Activated CD4-positive, alpha-beta T cell treated with anti-CD3 and anti-CD28 coated beads for 1 hour (primary cell): Measurements from ENCODE around the gene ST6GAL1.
"Not testable (repeated sequence)": the region's sequence is repeated elsewhere in the genome, so short reads cannot be mapped to it uniquely, and the experiment has no call there.

ENCODE experiments used
- DNase-seq: peaks from one replicate; pipeline ENCODE4 v3.0.0-alpha.2; 2020

The ST6GAL1 gene

GRCh38 chr3:186997473-186997939 is 67.2 kb downstream of the ST6GAL1 start:
- no peak for DNase-seq

DNA sequence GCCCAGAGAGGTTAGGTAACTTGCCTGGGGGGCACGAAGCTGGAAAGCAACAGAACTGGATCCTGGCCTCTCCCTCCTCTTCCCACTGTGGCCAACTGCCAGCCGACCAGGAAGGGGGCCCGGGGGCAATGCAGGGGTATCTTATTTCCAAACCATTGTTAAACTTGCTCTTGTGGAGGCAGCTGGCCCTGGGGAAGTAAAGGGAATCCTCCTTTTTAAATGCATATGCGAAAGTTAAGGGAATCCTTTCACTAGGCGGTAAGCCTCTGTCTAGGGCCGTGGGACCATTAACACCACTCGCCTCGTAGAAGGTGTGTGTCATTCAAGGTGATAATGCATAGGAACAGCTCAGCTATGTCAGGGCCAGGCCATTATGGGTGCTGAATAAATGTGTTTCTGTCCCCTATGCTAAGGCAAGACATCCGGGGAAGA is 68.6 kb downstream of the ST6GAL1 start:
- no peak for DNase-seq

- no peak for DNase-seq
Observed at GRCh38 chr3:187000711-187001151, 70.4 kb downstream of the ST6GAL1 start.

- no peak for DNase-seq
Observed at GRCh38 chr3:187002915-187003314, 72.6 kb downstream of the ST6GAL1 start.

GRCh38 chr3:187005827-187006481 is 75.6 kb downstream of the ST6GAL1 start:
- DNase-seq = no peak

GRCh38 chr3:187006864-187007630 is 76.7 kb downstream of the ST6GAL1 start:
- DNase-seq = no peak

DNA sequence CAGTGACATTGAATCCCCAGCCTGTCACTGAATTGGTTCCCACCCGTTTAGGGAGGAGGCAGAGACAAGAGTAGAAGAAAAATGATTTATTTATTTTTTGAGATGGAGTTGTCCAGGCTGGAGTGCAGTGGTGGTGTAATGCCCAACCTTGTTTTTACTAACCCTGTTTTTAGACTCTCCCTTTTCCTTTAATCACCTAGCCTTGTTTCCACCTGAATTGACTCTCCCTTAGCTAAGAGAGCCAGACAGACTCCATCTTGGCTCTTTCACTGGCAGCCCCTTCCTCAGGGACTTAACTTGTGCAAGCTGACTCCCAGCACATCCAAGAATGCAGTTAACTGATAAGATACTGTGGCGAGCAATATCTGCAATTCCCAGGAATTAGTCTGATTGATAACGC is 80.1 kb downstream of the ST6GAL1 start:
- not testable (repeated sequence) for DNase-seq

DNA sequence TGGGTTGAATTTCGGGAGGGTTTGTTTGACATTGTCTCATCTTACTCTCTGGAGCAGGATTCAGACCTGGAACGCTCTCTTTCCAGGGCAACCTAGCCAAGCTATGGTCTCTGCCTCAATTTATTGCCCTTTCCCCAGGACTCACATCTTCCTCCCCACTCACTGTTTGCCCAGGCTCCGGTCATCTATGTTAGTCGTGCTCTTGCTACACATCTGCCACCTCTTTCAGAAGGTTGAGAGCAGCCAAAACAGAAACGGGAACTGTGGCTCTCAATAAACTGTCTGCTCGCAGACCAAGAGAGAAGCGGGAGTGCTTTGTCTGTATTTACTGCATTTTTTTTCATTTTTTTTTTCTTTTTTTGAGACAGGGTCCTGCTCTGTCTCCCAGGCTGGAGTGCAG is 81.6 kb downstream of the ST6GAL1 start:
- no peak for DNase-seq

DNA sequence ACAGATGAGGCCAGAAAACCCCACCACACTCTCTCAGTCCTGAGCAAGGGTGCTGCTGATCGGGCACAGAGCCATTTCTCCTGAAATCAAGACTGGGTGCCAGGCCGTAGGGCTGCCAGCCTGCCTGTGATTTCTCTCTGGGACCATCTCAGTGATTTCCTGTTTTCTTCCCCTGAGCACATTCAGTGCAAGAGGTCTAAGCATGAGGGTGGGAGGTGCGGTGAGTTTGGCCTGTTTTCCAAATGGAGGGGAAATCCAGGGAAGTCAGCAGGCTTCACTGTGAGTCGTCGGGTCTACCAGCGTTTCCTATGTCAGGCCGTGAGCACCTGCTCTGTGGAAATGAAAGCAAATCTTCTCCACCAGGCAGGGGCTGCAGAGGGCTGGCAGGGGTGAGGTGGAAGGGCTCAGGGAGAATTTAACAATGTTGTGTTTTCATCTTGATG is 82.3 kb downstream of the ST6GAL1 start:
- DNase-seq = peak; percentile 30

DNA sequence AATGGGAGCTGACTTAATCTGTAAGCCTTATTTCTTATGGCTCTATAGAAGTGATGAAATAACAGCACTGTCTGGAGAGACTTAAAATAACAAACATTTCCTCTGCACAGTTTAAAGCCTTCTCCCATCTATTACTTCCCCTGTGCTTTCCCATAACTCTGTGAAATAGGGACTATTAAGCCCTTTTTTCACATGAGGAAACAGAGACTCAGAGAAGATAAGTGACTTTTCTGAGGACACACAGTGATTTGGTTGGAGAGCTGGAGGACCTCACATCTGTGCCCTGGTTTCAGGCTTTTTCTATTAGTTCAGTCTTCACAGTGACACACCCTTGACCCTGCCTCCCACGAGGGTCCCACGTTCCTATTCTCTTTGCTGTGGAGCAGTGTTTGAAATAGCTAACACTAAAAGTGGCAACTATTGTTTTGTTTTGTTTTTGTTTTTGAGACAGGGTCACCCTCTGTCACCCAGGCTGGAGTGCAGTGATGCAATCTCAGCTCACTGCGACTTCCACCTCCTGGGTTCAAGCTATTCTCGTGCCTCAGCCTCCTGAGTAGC is 82.9 kb downstream of the ST6GAL1 start:
- DNase-seq = no peak

DNA sequence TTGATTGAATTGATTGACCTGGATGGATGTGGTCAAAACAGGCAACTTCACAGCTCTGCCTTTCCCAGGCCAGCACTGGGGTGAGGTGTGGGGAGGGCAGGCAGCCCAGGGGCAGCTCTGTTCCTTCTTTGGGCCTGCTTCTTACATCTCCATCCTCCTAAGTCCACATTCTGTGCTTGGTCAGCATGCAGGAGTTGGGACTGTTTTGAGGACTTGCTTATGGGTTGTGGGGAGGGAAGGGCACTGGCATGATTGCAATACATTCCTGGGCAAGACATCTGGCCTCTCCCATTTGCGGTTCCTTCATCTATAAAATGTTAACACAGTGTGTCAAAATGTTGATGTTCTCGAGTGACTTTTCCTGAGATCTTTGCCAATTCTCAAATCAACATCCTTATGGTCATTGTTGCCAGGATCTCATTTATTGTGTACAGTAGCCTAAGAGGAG is 84.1 kb downstream of the ST6GAL1 start:
- no peak for DNase-seq

GRCh38 chr3:187015903-187016638 is 85.7 kb downstream of the ST6GAL1 start:
- DNase-seq = no peak

GRCh38 chr3:187016639-187017345 is 86.5 kb downstream of the ST6GAL1 start:
- DNase-seq = no peak

DNA sequence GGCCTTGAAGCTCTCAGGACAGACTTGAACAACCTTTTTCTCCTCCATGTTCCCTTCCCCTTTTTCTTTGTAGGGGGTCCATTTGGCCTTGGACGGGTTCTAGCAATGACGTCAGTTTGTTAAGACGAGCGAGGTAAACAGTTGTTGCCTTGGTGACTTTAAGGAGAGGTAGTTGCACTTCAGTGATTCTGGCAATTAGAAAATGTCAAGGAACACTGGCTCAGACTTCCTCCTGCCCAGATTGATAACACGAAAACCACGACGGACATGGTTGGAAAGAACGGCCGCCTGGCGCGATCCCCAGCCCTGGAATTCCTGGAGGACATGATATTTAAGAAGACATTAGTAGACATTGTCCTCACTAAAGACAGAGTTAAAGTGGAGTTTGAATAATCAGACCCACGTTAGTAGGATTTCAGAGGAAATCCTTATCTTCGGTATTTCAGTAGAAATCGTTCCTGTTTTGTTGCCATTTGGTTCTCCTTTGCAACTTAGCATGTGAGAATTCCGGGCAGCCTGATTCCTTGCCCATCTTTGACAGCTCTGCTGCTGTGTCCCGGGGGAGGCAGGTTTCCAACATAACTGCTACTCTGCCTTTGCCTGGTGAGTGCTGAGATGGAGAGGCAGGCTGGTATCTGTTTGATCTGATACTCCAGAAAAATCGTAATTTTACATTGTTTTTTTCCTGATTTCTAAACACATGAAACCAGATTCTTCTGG is 87.3 kb downstream of the ST6GAL1 start:
- DNase-seq = no peak

DNA sequence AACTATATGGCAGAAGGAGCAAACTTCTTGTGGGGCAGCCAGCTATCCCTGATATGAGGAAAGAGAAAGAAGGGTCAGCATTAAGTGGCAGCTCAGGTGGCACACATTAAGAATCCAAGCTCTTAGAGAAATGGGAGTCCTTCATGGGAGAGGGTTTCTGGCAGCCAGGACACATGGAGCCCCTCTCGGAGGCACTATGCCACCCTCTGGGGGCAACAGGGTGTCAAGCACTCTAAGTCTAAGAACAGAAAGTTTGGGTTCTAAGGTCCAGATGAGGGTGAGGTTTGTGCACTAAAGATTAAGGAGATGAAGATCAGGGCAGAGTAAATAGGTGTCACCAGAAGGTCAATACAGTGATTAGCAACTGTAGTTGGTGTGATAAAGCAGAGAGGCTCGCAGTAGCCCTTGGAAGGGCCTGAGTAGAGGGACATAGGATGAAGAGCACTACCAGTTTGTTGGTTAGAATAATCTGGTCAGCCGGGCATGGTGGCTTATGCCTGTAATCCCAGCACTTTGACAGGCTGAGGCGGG is 89.3 kb downstream of the ST6GAL1 start:
- DNase-seq = no peak

GRCh38 chr3:187020376-187020775 is 90.0 kb downstream of the ST6GAL1 start:
- no peak for DNase-seq

DNA sequence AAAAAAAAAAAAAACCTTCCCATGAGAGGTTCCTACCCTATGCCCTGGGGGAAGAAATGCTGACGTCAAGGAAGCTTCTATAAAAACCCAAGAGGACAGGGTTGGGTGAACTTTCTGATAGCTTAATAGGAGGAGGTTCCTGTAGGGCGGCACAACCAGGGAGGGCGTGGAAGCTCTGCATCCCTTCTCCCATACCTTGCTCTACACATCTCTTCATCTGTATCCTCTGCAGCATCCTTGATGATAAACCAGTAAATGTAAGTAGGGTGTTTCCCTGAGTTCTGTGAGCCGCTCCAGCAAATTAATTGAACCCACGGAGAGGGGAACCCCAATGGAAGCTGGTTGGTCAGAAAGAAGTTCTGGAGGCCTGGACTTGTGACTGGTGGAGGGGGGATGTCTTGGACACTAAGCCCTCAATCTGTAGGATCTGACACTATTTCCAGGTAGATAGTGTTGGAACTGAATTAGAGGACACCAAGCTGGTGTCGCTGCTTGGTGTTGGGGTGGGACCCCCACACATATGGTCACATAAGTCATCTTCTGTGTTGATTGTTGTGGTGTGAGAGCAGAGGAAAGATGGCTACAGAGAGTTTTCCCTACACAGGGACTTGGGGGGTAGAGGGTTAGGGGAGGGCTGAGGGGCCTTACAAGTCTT is 91.5 kb downstream of the ST6GAL1 start:
- DNase-seq = no peak

DNA sequence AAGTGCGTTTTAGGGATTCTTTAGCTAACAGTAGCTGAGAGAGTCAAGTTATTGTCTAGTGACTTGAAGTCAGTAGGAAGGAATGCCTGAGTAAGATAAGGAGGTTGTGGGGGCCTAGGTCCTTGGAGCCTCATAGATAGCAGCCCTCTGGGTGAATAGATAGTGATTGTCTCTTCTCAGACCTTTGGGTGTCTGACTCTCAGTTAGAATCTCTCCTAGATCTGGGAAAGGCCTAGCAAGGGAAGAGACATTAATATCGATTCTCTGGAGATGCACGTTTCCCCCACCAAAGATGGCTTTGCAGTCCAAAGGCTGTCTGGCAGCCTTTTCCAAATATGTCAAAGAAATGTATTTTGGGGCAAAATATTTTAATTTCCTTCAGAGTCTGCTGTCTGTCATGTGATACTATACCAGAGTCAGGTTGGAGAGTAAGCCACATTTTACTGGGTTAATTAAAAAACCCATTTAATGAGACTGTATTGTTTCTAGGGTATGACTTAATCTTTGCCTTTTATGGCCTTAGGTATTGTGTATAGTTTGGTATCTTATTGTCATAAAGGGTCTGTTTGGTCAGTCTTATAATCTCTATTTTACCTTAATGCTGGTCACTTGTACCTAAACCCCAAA is 92.2 kb downstream of the ST6GAL1 start:
- DNase-seq = no peak

GRCh38 chr3:187023340-187023739 is 93.0 kb downstream of the ST6GAL1 start:
- DNase-seq = not testable (repeated sequence)

DNA sequence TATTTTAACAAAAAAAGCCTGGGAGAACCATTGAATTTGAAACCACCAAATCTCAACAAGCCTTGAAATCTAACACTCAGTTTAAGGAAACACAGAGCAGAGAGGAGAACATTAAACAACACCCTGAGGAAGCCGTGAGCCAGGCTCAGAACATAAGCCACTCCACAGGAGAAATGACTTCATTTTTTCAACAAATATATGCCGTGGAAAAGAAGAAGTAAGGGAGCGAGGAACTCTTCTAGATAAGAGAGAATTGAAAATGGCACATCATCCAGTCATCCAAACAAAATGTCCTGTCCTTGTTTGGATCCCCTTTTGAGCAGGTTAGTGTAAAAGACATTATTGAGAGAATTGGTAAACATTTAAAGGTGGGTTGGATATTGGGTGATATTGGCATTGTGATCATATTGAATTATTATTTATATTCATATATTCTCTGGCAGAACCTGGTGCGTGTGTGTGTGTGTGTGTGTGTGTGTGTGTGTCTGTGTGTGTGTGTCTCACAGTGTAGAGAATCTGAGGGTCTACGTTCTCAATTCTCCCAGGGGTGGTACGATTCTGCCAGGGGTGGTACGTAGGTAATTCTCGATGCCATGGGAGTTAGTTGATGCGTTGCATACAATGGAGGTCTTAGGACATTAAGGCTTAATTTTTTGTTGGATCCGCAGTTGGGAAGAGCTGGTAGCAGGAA is 94.4 kb downstream of the ST6GAL1 start:
- no peak for DNase-seq
